WERI-Rb-1 (cell line): ENCODE data around the gene LPAR4.
"Not testable (repeated sequence)": the region's sequence is repeated elsewhere in the genome, so short reads cannot be mapped to it uniquely, and the experiment has no call there.

Source experiments
- DNase-seq: peaks from one replicate; pipeline ENCODE4 v3.0.0-alpha.2; 2020
- H3K27ac ChIP-seq: fragments of 250-450 bp; sonication (Bioruptor Pico); 2 replicates; pipeline ENCODE4 v1.5.1; 2020; ENCODE audit warnings: mild to moderate bottlenecking, moderate library complexity
- H3K27me3 ChIP-seq: fragments of 250-450 bp; sonication (Bioruptor Pico); 2 replicates; pipeline ENCODE4 v1.5.1; 2021; ENCODE audit warnings: mild to moderate bottlenecking, low read depth, moderate library complexity; ENCODE audit not compliant: insufficient read depth, severe bottlenecking
- H3K36me3 ChIP-seq: fragments of 250-450 bp; sonication (Bioruptor Pico); 2 replicates; pipeline ENCODE4 v1.5.1; 2020; ENCODE audit warnings: mild to moderate bottlenecking, moderate library complexity
- H3K4me3 ChIP-seq: 2 replicates; pipeline ENCODE4 v1.5.1; 2011; ENCODE audit warnings: low read depth, mild to moderate bottlenecking, control low read depth, low read length
- H3K9me3 ChIP-seq: fragments of 250-450 bp; sonication (Bioruptor Pico); 2 replicates; pipeline ENCODE4 v1.5.1; 2021; ENCODE audit warnings: mild to moderate bottlenecking, moderate library complexity; ENCODE audit not compliant: severe bottlenecking
- TF ChIP-seq, protein P1 (sequence below): IDR thresholded peaks from 2 replicates; pipeline ENCODE4 v1.5.1; 2011; ENCODE audit warnings: low read depth, mild to moderate bottlenecking, control low read depth, inconsistent platforms, low read length

The LPAR4 gene

DNA sequence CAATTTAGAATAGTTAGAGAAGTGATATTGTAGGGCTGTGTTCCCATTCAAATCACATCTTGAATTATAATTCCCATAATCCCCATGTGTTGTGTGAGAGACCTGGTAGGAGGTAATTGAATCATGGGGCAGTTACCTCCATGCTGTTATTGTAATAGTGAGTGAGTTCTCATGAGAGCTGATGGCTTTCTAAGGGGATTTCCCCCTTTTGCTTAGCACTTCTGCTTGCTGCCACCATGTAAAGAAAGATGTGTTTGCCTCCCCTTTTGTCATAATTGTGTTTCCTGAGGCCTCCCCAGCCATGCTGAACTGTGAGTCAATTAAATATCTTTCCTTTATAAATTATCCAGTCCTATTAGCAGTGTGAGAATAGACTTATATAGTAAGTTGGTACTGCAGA is 53.2 kb downstream of the LPAR4 start:
- H3K36me3 ChIP-seq: no peaks in the 10 kb centered on the region
- no peaks in the 10 kb centered on the region for H3K27me3 ChIP-seq
- no peak overlapping the region for H3K27ac ChIP-seq
- TF ChIP-seq, protein P1, sequence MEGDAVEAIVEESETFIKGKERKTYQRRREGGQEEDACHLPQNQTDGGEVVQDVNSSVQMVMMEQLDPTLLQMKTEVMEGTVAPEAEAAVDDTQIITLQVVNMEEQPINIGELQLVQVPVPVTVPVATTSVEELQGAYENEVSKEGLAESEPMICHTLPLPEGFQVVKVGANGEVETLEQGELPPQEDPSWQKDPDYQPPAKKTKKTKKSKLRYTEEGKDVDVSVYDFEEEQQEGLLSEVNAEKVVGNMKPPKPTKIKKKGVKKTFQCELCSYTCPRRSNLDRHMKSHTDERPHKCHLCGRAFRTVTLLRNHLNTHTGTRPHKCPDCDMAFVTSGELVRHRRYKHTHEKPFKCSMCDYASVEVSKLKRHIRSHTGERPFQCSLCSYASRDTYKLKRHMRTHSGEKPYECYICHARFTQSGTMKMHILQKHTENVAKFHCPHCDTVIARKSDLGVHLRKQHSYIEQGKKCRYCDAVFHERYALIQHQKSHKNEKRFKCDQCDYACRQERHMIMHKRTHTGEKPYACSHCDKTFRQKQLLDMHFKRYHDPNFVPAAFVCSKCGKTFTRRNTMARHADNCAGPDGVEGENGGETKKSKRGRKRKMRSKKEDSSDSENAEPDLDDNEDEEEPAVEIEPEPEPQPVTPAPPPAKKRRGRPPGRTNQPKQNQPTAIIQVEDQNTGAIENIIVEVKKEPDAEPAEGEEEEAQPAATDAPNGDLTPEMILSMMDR: no peak
- DNase-seq: no peak
- no peaks in the 10 kb centered on the region for H3K9me3 ChIP-seq
- H3K4me3 ChIP-seq: no peak overlapping the region

DNA sequence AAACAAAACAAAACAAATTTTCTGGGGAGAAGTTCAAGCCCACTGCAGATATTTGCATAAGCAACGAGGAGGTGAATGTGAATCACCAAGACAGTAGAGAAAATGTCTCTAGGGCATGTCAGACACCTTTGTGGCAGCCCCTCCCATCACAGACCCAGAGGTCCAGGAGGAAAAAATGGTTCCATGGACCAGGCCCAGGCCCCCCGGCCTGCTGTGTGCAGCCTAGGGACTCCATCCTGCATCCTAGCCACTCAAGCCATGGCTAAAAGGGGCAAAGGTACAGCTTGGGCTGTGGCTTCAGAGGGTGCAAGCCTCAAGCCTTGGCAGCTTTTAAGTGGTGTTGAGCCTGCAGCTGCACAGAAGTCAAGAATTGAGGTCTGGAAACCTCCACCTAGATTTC is 54.0 kb downstream of the LPAR4 start:
- H3K9me3 ChIP-seq: no peaks in the 10 kb centered on the region
- TF ChIP-seq, protein P1: no peak
- H3K4me3 ChIP-seq: no peak overlapping the region
- DNase-seq: no peak
- no peaks in the 10 kb centered on the region for H3K36me3 ChIP-seq
- H3K27me3 ChIP-seq: no peaks in the 10 kb centered on the region
- no peak overlapping the region for H3K27ac ChIP-seq

DNA sequence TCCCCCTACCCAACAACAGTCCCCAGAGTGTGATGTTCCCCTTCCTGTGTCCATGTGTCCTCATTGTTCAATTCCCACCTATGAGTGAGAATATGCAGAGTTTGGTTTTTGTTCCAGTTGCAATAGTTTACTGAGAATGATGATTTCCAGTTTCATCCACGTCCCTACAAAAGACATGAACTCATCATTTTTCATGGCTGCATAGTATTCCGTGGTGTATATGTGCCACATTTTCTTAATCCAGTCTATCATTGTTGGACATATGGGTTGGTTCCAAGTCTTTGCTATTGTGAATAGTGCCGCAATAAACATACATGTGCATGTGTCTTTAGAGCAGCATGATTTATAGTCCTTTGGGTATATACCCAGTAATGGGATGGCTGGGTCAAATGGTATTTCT is 55.0 kb downstream of the LPAR4 start:
- H3K27me3 ChIP-seq, H3K9me3 ChIP-seq, DNase-seq, H3K36me3 ChIP-seq, H3K27ac ChIP-seq, H3K4me3 ChIP-seq: not testable (repeated sequence)
